Keratinocyte (primary cell): ENCODE measurements around the gene PLEKHA6.

ENCODE experiments used
- CTCF ChIP-seq, 3 experiments: IDR thresholded peaks in 1 of 3; conservative IDR thresholded peaks in 1 of 3; optimal IDR thresholded peaks in 1 of 3; 2 replicates in 2 of 3; 3 replicates in 1 of 3; pipeline versions ENCODE3 to v1.5.1; 2011; ENCODE audit warnings: low read length in 3 of 3, mild to moderate bottlenecking in 3 of 3, moderate library complexity in 2 of 3, control low read depth in 1 of 3, inconsistent platforms in 1 of 3; ENCODE audit not compliant: insufficient read depth in 2 of 3; ENCODE audit errors: extremely low read depth in 1 of 3
- EZH2 ChIP-seq: IDR thresholded peaks from one replicate; pipeline ENCODE4 v1.6.1; 2012; ENCODE audit warnings: inconsistent platforms, mild to moderate bottlenecking, low read length, moderate library complexity

DNA sequence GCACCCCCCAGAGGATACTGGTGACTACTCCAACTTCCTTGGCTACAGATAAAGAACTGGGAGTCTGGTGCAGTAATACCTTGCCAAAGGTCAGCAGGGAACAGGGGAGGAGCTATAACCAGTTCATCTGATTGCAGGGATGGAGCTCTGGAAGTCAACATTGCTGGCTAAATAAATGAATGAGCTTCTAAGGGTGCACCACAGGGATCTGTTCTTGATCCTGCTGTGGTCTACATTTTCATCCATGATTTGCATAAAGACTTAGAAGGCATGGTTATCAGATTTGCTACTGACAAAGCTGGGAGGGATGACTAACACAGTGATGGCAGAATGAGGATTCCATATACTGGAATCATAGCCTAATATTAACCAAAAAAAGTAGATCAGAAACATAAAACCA is 18.3 kb downstream of the PLEKHA6 start:
- TF ChIP-seq CTCF (optimal IDR thresholded peaks at IDR 0.05 in 1 of 3, IDR thresholded peaks at IDR 0.05 in 1 of 3, conservative IDR thresholded peaks at IDR 0.05 in 1 of 3; ENCODE audit: extremely low read depth in 1 of 3, insufficient read depth in 2 of 3, low read length in 3 of 3) (no peak), EZH2 (no peak)
